KBM-7 (cell line): ENCODE data around the gene HSPE1.
A peak's percentile ranks its signal among the peaks of the same experiment; 100 is the strongest.

Experiments used
- DNase-seq: peaks from one replicate; pipeline ENCODE4 v3.0.0-alpha.2; 2015
- in situ Hi-C: fragments of 300-500 bp; cut with MboI; formaldehyde crosslinking; loops from 2 replicates; pipeline ENCODE4 v1.14.3; 2020; ENCODE audit warnings: low sequenced_read_pairs, low pct_unique_long_range_greater_than_20kb, mixed read lengths

Gene HSPE1

DNA sequence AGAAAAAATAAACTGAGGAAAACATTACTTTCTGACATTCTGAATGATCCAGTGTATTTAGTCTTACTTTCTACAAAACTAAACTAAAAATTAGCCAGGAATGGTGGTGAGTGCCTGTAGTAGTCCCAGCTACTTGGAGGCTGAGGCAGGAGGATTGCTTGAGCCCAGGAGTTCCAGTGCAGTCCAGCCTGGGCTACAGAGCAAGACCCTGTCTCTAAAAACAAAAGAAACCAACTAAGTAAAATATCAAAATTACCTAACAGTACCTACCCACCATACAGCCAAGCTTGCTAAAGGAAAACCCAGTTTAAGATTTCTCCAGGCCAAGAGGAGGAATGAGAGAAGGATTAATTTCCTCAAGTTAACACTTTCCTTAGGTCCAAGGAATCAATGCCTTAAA lies 3.5 kb upstream of the HSPE1 start:
- in situ Hi-C loops, result no loop called here

DNA sequence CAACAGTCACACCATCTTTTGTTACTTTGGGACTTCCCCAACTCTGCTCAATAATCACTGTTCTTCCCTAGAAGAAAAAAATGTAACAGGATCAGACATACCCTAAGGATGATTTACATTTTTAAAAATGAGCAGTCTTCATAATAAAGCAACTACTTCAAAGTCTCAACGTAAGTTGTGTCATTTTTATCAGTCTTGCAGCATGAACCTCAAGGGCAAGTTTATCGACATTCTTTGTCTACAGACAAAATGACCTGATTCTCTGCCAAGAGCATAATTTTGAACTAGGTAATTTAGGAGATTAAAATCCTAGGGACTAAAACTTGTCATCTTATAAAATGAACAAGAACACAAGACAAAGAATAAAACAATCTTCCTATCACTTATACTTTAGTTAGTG lies 2.9 kb upstream of the HSPE1 start:
- in situ Hi-C loops, result no loop called here
- DNase-seq, result no peak

More for the DNA sequence above, 3.5 kb upstream of the HSPE1 start:
- DNase-seq, result no peak

DNA sequence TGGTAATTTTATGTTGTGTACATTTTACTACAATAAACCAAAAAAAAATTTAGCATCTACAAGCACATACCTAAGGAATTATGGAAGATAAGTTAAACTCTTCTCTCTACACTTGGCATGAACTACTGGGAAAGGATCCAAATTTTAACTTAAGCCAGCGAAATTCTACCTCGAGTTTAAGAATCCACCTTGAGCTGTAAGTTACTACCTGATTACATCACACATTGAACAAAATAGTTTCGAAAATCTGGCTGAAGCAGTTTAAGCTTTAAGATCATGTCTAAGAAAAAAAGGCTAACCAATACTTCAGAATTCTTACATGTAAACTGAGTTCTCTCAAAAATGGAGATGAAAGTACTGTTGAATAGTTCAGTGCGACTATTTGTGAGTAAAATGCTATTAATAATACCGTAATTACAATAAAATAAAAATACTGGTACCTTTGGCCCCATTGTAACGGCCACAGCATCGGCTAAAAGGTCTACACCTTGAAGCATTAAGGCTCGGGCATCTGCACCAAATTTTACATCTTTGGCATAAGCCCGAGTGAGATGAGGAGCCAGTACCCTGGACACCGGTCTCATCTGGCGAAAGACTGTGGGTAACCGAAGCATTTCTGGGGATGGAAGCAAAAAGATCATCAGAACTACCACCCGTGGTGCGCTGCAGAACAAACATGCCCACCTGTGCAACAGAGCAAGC lies 1.8 kb upstream of the HSPE1 start:
- in situ Hi-C loops, result no loop called here
- no peak for DNase-seq

DNA sequence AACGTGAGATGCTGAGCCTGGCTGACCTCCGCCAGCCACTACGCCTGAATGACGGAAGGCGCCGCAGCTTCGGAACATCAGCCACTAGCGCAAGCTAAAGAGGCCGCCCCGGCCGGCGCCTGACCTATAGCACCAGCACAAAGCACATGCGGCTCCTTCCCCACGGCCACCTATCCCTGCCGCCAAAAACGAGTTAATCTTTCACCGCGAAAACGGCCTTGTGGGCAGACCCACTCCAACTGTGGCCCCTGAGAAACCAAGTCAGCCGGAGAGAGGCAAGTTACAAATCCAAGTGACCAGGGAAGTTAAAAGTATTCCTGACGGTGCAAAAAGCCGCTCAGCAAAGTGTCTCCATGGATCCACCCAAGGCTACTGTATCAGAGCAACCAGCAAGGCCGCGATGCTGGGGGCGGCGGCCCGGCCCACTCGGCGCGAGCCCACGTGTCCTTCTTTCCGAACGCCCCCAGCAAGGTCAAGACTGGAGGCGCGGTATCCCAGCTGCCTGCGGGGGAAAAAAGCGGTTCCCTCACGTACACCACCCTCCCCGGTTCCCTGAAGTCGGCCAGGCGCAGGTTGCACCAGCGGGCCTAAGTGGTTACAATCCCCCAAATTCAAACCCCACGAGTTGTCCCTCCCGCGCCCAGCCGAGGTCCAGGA lies 1.1 kb upstream of the HSPE1 start:
- peak; percentile 55 for DNase-seq
- in situ Hi-C loops, result no loop called here

DNA sequence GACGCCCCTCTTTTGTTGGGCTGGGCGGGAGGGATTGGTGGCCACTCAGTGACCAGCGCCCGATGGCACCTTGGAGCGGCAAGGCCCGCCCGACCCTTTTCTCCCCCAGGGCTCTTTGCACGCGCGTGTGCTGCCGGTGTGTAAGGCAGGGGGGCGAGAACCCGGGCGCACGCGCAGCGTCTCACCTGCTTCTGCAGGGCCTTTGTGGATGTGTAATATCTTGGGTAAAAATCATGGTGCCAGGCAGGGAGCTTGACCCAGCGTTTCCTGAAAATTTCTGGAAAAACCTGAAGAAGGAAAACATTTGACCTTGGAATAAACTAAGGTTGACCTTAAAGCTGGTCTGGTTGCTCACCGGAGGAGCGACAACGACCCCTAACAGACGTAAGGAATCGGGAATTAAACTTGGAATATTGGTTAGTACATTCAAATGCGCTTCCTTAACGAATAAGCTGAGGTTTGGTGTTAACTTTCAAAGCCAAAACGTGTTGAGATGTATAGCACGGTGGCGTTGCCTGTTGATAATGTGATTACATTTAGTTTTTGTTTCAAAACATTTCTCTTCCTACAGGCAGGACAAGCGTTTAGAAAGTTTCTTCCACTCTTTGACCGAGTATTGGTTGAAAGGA lies 438 bp downstream of the HSPE1 start:
- peak; percentile 34 for DNase-seq
- in situ Hi-C loops, result no loop called here

DNA sequence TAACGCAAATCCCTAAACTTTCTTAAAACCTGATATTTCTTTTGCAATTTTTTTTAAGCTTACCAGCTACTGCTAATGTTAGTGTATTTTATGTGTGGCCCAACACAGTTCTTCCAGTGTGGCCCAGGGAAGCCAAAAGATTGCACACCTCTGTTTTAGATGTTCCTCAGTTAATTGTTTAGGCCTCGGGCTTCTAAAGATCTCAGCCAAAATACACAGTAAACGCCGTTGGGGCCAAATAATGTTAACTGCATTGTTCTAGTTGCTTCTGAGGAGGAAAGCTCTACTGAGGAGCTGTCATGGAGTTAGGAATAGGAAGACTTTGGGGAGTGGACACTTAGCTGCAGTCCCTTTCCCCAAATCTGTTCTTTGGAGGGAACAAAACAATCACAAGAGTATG lies 2.0 kb downstream of the HSPE1 start:
- in situ Hi-C loops, result no loop called here

DNA sequence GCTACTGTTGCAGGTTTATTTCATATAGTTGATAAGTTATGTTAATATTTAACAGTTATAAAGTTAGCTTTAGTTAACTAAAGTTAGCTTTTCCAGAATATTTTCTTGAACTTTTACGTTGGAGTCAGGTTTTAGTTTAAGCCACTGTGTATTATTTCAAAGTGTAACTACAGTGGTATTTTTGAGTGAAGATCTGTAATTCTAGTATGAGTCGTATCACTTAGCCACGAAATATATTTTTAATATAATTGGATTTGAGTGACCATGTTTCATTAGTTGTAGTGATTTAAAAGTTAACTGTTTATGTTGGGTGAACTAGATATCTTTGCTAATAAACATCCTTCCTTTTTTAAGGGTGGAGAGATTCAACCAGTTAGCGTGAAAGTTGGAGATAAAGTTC lies 2.5 kb downstream of the HSPE1 start:
- no peak for DNase-seq
- in situ Hi-C loops, result no loop called here

More for the DNA sequence above, 2.0 kb downstream of the HSPE1 start:
- no peak for DNase-seq

DNA sequence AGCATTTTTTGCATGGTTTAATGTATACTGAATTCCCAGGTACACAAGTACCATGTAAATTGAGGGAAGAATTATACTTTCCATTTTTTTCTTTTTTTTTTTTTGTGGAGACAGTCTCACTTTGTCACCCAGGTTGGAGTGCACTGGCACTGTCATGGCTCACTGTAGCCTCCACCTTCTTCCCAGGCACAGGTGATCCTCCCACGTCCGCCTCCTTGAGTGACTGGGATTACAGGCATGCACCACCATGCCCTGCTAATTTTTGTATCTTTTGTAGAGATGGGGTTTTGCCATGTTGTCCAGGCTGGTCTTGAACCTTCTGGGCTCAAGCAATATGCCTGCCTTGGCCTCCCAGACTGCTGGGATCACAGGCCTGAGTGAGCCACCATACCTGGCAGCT lies 3.8 kb downstream of the HSPE1 start:
- DNase-seq, result no peak
- in situ Hi-C loops, result no loop called here

DNA sequence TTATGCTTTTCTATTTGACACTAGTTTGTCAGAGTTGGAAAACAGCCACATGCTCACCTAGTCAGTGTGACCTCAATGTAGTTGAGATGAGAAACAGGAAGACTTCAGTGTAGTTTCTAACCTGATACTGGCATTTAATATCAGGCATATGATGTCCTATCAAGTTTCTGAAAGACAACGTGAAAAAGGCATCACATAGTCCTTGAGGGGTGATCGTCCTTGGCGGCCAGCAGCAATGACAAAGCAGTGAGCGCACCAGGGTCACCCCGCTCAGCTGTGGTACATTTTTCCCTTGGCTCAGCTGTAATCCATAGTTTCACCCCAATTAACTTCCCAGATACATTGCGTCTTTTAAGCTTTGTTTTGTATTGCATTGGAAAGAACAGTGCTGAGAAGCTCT lies 4.3 kb downstream of the HSPE1 start:
- no peak for DNase-seq
- in situ Hi-C loops, result no loop called here

DNA sequence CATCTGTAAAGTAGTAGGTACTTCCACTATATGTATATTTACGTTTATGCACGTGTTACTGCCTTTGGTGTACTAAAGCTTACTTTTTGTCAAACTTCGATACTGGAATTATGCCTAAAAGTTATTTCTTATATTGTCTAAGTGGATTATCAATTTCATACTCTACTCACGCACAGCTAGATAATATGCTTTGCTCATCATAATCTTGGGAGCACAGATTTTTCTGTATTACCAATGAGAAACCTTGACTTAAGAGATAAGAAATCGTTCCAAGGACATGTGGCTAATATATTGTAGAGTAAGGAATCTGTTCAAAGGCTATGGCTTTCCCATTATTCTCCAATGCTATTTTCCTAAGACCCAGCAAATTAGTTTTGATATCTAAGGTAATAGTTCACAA lies 6.5 kb downstream of the HSPE1 start:
- no peak for DNase-seq
- in situ Hi-C loops, result no loop called here

DNA sequence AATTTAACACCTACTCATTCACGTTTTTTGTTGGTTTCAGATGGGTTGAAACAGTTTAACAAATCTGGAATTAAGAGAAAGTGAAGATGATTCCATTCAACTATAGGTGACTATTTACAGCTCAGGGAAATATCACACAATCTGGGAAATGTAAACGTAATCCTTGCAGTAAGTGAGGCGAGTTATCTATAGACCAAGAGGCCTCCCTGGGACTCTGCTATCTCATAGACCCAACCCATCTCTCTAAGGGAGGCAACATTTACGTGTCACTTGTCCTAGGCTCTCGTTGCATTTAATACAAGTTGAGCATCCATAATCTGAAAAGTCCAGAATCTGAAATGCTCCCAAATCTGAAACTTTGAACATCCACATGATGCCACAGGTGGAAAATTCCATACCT lies 13.7 kb downstream of the HSPE1 start:
- in situ Hi-C loops, result no loop called here
- DNase-seq, result no peak

DNA sequence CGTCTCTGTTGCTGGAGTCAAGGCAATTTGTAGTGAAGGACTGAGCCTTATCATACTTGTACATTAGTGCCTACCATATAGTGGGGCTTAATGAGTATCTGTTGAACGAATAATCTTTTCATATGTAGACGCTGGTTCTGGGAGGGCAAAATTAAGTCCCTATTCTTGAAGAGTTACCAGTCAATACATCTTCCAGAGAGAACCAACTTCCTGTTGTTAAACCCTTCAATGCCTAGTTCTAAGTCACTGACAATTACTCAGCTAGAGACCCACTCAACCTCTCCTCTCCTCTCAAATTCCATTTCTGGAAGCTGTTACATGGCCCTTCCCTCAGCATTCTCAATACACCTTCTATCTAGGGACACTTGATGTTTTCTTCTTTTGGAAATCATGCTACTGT lies 14.6 kb downstream of the HSPE1 start:
- peak; percentile 45 for DNase-seq
- in situ Hi-C loops, result no loop called here

DNA sequence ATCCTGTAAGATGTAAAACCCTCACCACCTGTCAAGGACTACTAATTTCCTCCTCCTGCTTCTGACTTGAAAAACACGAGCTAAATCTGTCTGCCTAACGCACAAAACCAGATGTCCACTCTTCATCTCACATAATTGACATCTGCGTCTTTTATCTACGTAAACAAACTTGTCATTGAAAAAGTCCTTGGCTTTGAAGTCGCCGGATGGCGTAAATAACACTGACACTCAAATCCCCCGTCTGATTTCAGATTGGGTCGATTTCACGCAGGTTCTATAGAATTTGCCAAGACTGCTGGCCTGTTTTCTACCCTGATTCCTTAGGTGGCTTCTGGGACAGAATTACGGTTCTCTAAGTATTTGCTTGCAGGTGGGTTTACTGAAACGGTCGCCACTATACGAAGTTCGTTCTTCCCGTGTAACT lies 15.1 kb downstream of the HSPE1 start:
- DNase-seq, result peak; percentile 46

DNA sequence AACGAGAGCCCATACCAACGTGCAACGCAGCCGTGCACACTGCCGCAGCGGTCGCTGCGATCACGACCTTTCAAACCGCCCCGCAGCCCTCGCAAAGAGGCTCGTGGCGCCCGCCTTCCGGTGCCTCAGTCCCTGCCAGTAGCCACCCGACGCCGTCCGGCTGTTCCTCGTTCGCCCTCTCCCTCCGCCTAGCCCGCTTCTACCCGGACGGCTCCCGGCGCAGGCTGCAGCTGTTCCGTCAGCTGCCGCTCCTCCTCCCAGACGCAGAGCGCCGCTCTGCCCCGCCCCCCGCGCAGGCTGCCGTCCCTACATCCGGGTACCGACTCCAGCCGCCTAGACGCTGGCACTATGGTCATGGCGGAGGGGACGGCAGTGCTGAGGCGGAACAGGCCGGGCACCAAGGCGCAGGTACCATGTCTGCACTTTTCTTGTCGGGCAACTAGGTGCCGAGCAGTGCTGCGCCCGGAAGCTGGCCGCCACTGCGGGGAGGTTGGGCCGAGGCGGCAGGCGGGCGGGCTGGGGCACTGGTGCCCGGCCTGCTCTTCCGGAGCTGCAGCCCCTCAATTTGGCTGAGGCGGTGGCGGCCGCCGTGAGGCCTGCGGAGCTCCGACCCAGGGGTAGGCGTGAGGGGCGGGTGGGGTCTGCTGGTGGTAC lies 15.7 kb downstream of the HSPE1 start, which contains the start of gene MOB4:
Gene MOB4, plus strand, starts transcription at position 328 of the 654 bp plus-strand sequence. Its CDS starts 21 bp downstream, at position 349.
- in situ Hi-C loops, result no loop called here
- DNase-seq, result peak; percentile 98

More for the DNA sequence above, 15.1 kb downstream of the HSPE1 start:
- in situ Hi-C loops, result no loop called here

DNA sequence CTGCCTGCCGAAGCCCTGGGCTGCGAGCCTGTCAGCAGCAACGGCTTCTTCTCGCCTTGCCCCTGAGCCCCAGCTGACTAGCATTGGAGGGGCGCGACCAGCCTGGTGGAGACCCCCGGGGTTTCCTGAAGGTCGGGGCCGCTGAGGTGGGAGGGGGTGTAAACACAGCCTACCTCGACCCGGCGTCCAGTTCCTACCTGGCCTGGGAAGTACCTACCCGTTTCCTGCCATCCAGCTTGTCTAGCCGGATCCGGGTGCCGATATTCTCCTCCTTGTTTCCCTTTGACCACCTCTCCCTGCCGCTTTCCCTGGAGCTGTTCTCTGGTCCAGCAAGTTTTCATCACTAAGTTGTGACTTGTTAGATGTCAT lies 16.2 kb downstream of the HSPE1 start:
- in situ Hi-C loops, result no loop called here
- no peak for DNase-seq

DNA sequence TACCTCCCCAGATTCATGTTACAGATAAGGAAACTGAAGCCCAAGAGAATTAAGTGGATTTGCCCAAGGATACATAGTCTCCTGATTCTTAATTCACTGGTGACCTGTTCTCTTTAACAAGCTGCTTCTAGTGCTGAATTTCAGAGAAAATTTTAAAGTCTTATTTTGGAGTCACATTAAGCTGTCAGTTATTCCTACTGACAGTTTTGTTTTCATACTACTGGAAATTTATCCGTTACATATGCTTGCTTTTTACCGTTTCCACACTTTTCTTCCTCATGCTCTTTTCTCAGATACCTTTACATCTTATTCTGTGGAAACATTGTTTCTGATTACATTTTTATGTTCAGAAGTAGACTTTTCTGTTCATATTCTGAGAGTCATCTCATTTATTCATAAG lies 17.0 kb downstream of the HSPE1 start:
- in situ Hi-C loops, result no loop called here
- DNase-seq, result no peak

DNA sequence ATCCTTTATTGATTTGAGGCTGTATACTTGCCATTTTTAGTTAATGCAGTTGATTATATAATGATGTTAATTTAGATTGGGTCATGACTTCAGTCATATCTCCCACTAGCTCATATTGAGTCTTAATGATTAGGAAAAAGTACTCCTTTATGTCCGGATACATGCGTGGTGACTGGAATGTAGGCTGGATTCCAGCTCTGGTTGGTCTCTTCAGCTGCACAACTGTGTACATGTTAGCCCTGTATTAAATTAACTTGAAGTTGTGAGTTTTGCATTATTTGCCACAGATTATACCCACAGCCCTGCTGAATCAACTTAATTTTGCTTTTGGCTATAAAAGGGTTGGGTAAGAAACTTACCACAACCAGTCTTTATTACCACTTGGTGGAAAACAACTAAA lies 38.2 kb downstream of the HSPE1 start:
- in situ Hi-C loops, result no loop called here
- no peak for DNase-seq

DNA sequence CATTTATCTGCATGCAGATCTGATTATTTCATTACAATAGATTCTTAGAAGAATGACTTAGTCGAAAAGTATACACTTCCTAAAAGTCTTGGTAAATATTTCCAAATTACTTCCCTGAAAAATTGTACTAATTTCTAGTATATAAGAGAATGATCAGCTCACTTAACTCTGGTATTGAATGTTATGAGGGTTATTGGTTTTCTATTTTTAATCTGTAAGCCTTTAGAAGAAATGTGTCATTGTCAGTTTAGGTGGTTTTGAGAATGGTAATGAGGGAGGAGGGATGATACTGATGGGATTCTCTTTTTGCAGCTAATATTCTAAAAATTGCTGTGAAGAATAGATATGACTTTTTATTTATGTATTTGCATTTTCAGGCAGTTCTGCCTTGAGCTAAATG lies 39.6 kb downstream of the HSPE1 start:
- in situ Hi-C loops, result no loop called here
- DNase-seq, result no peak

DNA sequence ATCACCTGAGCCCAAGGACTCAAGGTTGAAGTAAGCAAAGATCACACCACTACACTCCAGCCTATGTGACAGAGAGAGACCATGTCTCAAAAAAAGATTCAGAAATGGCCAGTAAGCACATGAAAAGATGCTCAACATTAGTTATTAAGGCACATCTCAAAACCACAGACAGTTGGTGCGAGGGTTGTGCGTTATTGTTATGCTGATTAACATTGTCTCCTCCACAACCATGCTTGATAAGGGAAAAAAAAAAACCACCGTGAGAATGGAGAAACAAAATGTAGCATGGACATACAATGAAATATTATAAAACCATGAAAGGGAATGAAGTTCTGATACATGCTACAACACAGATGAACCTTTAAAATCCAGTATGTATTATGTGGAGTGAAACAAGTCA lies 43.0 kb downstream of the HSPE1 start:
- in situ Hi-C loops, result no loop called here
- DNase-seq, result no peak
